SK-N-SH (cell line): ENCODE data around the gene PLK4. TPM values are rescaled to one million over a fixed set of nuclear protein-coding genes. Genes with fewer than 3 reads are reported as not detected.

Experiments
- CTCF ChIA-PET: fragments of 300-600, 350-600 bp; formaldehyde crosslinking; extraction: SDS; loops from one replicate; lab custom pipeline; 2021; lab: Yijun Ruan, JAX
- POLR2A ChIA-PET: fragments of 350-600 bp; sonication (Branson Sonifier 250); formaldehyde crosslinking; extraction: SDS; loops from one replicate; lab custom pipeline; 2020; ENCODE audit warnings: antibody characterized with exemption, inconsistent platforms; lab: Yijun Ruan, JAX
- DNase-seq: peaks from one replicate; pipeline ENCODE4 v3.0.0; 2012
- H2AFZ ChIP-seq: fragments of 200-600 bp; sonication (generic); 2 replicates; pipeline ENCODE4 v1.8.1; 2016; ENCODE audit warnings: antibody characterized with exemption, mild to moderate bottlenecking, low read depth
- H3F3A ChIP-seq: fragments of 200-600 bp; sonication (generic); replicated peaks from 2 replicates; pipeline ENCODE3; 2016; ENCODE audit warnings: antibody characterized with exemption, mild to moderate bottlenecking; ENCODE audit not compliant: insufficient read depth
- H3K27ac ChIP-seq, 2 experiments: fragments of 200-500 bp in 1 of 2; fragments of 200-600 bp in 1 of 2; sonication (Bioruptor generic) in 1 of 2; sonication (generic), shearing (Covaris generic) in 1 of 2; 2 replicates each; pipeline versions ENCODE4 v1.5.1 to v1.6.1; 2014 to 2016; ENCODE audit warnings: low read depth in 2 of 2, inconsistent platforms in 1 of 2, low read length in 1 of 2, mild to moderate bottlenecking in 1 of 2, mixed read lengths in 1 of 2
- H3K27me3 ChIP-seq: fragments of 200-600 bp; sonication (generic), shearing (Covaris generic); 2 replicates; pipeline ENCODE4 v1.6.1; 2016; ENCODE audit warnings: mixed run types; ENCODE audit not compliant: insufficient read depth
- H3K36me3 ChIP-seq, 2 experiments: fragments of 200-500 bp in 1 of 2; fragments of 200-600 bp in 1 of 2; sonication (Bioruptor generic) in 1 of 2; sonication (generic) in 1 of 2; replicated peaks in 1 of 2; 2 replicates each; pipeline versions ENCODE3 to v1.5.1; 2014 to 2016; ENCODE audit warnings: low read length in 1 of 2, mild to moderate bottlenecking in 1 of 2; ENCODE audit not compliant: insufficient read depth in 2 of 2, control insufficient read depth in 1 of 2
- H3K4me1 ChIP-seq, 2 experiments: fragments of 200-500 bp in 1 of 2; fragments of 200-600 bp in 1 of 2; sonication (Bioruptor generic) in 1 of 2; sonication (generic), shearing (Covaris generic) in 1 of 2; 2 replicates each; pipeline versions ENCODE4 v1.5.1 to v1.6.1; 2014 to 2016; ENCODE audit warnings: low read depth in 1 of 2, low read length in 1 of 2, mixed run types in 1 of 2; ENCODE audit not compliant: insufficient read depth in 2 of 2, control insufficient read depth in 1 of 2
- H3K4me2 ChIP-seq: fragments of 200-600 bp; sonication (generic), shearing (Covaris generic); 2 replicates; pipeline ENCODE4 v1.6.1; 2017; ENCODE audit warnings: mixed run types
- H3K4me3 ChIP-seq, 2 experiments: fragments of 200-500 bp in 1 of 2; fragments of 200-600 bp in 1 of 2; sonication (Bioruptor generic) in 1 of 2; sonication (generic), shearing (Covaris generic) in 1 of 2; 2 replicates each; pipeline versions ENCODE4 v1.5.1 to v1.8.1; 2014 to 2016; ENCODE audit warnings: low read depth in 2 of 2, inconsistent platforms in 1 of 2, low read length in 1 of 2, mild to moderate bottlenecking in 1 of 2, mixed read lengths in 1 of 2, moderate library complexity in 1 of 2
- H3K79me2 ChIP-seq: fragments of 200-600 bp; sonication (generic); 2 replicates; pipeline ENCODE4 v1.8.1; 2017; ENCODE audit warnings: mild to moderate bottlenecking; ENCODE audit not compliant: insufficient read depth
- H3K9ac ChIP-seq: fragments of 200-600 bp; sonication (generic); 2 replicates; pipeline ENCODE4 v1.6.1; 2017; ENCODE audit warnings: mixed run types
- H3K9me2 ChIP-seq: fragments of 200-600 bp; sonication (generic); 2 replicates; pipeline ENCODE4 v1.6.1; 2017; ENCODE audit warnings: mixed run types
- H3K9me3 ChIP-seq: fragments of 200-600 bp; sonication (generic); 2 replicates; pipeline ENCODE4 v1.6.1; 2017; ENCODE audit warnings: mixed run types, mild to moderate bottlenecking, moderate library complexity
- H4K20me1 ChIP-seq: fragments of 200-600 bp; sonication (generic); 2 replicates; pipeline ENCODE4 v1.6.1; 2017; ENCODE audit warnings: mild to moderate bottlenecking, mixed run types; ENCODE audit not compliant: insufficient read depth
- ELF1 ChIP-seq: IDR thresholded peaks from 2 replicates; pipeline ENCODE4 v1.4.0; 2012
- EP300 ChIP-seq, 2 experiments: IDR thresholded peaks; 2 replicates each; pipeline versions ENCODE4 v1.4.0 to v1.6.1; 2012; ENCODE audit warnings: borderline replicate concordance in 1 of 2, low read depth in 1 of 2, low read length in 1 of 2
- FOXM1 ChIP-seq: IDR thresholded peaks from 2 replicates; pipeline ENCODE4 v1.4.0; 2012; ENCODE audit warnings: low read depth, mild to moderate bottlenecking
- MXI1 ChIP-seq: IDR thresholded peaks from 2 replicates; pipeline ENCODE4 v1.6.1; 2012; ENCODE audit warnings: mild to moderate bottlenecking, low read depth, low read length, improper control_type of control experiment
- NRF1 ChIP-seq: IDR thresholded peaks from 2 replicates; pipeline ENCODE4 v1.6.1; 2012; ENCODE audit warnings: low read depth, mild to moderate bottlenecking, low read length
- POLR2AphosphoS5 ChIP-seq: IDR thresholded peaks from 2 replicates; pipeline ENCODE4 v1.6.1; 2012; ENCODE audit warnings: low read depth, low read length
- RCOR1 ChIP-seq: fragments of 150-350 bp; IDR thresholded peaks from 2 replicates; pipeline ENCODE4 v1.6.1; 2017; ENCODE audit warnings: antibody characterized with exemption, low read length
- RFX5 ChIP-seq: IDR thresholded peaks from 2 replicates; pipeline ENCODE4 v1.6.1; 2012; ENCODE audit warnings: mild to moderate bottlenecking, improper control_type of control experiment, low read length
- RXRA ChIP-seq: IDR thresholded peaks from 2 replicates; pipeline ENCODE4 v1.4.0; 2012; ENCODE audit warnings: low read depth, mild to moderate bottlenecking, borderline replicate concordance
- SIN3A ChIP-seq: IDR thresholded peaks from 2 replicates; pipeline ENCODE4 v1.6.1; 2012; ENCODE audit warnings: low read depth, mild to moderate bottlenecking, low read length, moderate library complexity, borderline replicate concordance
- TAF1 ChIP-seq: IDR thresholded peaks from 2 replicates; pipeline ENCODE4 v1.6.1; 2012; ENCODE audit warnings: low read depth, mild to moderate bottlenecking, low read length, moderate library complexity, borderline replicate concordance
- TEAD4 ChIP-seq: IDR thresholded peaks from 2 replicates; pipeline ENCODE4 v1.4.0; 2012; ENCODE audit warnings: mild to moderate bottlenecking, borderline replicate concordance; ENCODE audit not compliant: insufficient read depth
- YY1 ChIP-seq: IDR thresholded peaks from 2 replicates; pipeline ENCODE4 v1.4.0; 2012; ENCODE audit warnings: low read depth, mild to moderate bottlenecking
- WGBS: methylation state at CpG from one replicate; pipeline ENCODE4 v1.1.6; 2017; ENCODE audit warnings: low lambda C conversion rate; 5-methylcytosine and 5-hydroxymethylcytosine counted together
- polyA plus RNA-seq, 3 experiments: library from polyadenylated mRNA; depleted of rRNA; stranded (reverse); fragments of >200 nt; gene quantifications; 2 replicates each; pipeline ENCODE4 v1.2.3, GENCODE V29; 2012
- TF ChIP-seq, protein P1 (sequence below): IDR thresholded peaks from 2 replicates; pipeline ENCODE4 v1.4.0; 2012; ENCODE audit warnings: low read depth
- TF ChIP-seq, protein P2 (sequence below): IDR thresholded peaks from 2 replicates; pipeline ENCODE4 v1.4.0; 2012; ENCODE audit warnings: low read depth, borderline replicate concordance
- TF ChIP-seq, protein P3 (sequence below): IDR thresholded peaks from 2 replicates; pipeline ENCODE4; 2012

Gene PLK4
- 10.3 and 10.5 TPM in 2 replicates for polyA plus RNA-seq (2012; rRNA removed)
- polyA plus RNA-seq (2012; cell fraction: cytosol; rRNA removed) = 8.9 and 9.1 TPM in 2 replicates
- 12.2 and 24.4 TPM in 2 replicates for polyA plus RNA-seq (2012; cell fraction: nucleus; rRNA removed)

DNA sequence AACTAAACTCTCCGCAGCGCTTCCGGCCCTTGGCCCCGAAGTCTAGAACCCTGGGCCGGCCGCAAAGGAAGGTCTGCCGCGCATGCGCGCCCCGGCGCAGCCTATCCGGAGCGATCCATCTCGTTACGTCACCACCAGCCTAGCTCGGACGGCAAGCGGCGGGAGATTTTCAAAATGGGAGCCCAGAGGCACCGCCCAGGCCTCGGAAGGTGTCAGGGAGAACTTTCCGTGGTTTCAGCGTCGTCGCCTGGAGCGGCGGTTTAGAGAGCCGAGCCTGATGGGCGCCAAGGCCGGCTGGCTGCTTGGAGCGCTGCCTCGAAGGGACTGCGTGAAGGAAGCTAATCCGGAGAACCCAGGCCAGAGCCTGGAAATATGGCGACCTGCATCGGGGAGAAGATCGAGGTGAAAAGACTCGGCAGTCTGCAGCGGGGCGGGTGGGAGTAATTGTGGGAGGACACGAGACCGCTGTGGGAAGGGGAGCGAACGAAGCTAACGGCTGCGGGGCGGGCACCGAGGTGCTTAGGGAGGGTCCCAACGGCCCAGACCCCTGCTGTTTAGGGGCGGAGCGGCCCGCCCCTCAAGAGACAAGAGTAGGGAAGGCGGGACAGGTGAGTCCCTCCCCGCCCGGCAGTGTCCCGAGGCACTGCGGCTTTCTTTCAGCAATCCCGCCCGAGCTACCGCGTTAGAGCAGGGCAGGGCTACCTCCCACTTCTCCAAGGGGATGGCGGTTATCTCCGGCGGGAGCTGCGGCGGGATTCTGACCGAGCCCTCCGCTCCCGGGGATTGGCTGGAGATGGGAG is at the start of gene PLK4:
PLK4 (plus strand) TSS at position 131 of the 800 bp plus-strand sequence; CDS start at position 373, 242 bp downstream.
- H3K36me3 ChIP-seq = peaks cover 9 to 19% of the 10 kb centered on the region in 2 experiments
- WGBS = under 1% methylated on average over 42 of the region's 70 CpGs
- no peaks in the 10 kb centered on the region for H3K9me3 ChIP-seq
- H3K9ac ChIP-seq = peak within 1 kb of the TSS; percentile 97
- DNase-seq = peak; percentile 94
- H3K4me2 ChIP-seq = peak within 1 kb of the TSS; percentile 81
- H3K79me2 ChIP-seq = peaks cover 58% of the 10 kb centered on the region
- H3F3A ChIP-seq = peaks cover under 1% of the 10 kb centered on the region
- H3K27me3 ChIP-seq = no peaks in the 10 kb centered on the region
- H3K4me3 ChIP-seq = peak within 1 kb of the TSS; percentile 76 to 99
- H4K20me1 ChIP-seq = no peaks in the 10 kb centered on the region
- peak within 1 kb of the TSS; percentile 98 for H2AFZ ChIP-seq
- CTCF ChIA-PET = interaction anchor here (1.1 to 1.5 kb wide), 2 partner anchors 84 to 98 kb away, joined by 3 to 6 read pairs; partner anchors contain the start of genes ABHD18 and MFSD8
- TF ChIP-seq NRF1 (peak; percentile 93), TEAD4 (no peak), ELF1 (peak; percentile 80; the same call in 1 of the 2 replicates), YY1 (peak; percentile 87), SIN3A (peak; percentile 97), RXRA (no peak), MXI1 (peak; percentile 95), TAF1 (peak; percentile 66), RFX5 (peak; percentile 93), POLR2AphosphoS5 (peak; percentile 55), FOXM1 (0 out of 2 replicates have a peak, but pooled peaks have one; percentile 44), EP300 (IDR thresholded peaks at IDR 0.05; ENCODE audit: borderline replicate concordance in 1 of 2, low read depth in 1 of 2, low read length in 1 of 2) (no peak), RCOR1 (no peak)
- TF ChIP-seq, protein P1, sequence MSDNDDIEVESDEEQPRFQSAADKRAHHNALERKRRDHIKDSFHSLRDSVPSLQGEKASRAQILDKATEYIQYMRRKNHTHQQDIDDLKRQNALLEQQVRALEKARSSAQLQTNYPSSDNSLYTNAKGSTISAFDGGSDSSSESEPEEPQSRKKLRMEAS = peak; percentile 55
- TF ChIP-seq, protein P2, sequence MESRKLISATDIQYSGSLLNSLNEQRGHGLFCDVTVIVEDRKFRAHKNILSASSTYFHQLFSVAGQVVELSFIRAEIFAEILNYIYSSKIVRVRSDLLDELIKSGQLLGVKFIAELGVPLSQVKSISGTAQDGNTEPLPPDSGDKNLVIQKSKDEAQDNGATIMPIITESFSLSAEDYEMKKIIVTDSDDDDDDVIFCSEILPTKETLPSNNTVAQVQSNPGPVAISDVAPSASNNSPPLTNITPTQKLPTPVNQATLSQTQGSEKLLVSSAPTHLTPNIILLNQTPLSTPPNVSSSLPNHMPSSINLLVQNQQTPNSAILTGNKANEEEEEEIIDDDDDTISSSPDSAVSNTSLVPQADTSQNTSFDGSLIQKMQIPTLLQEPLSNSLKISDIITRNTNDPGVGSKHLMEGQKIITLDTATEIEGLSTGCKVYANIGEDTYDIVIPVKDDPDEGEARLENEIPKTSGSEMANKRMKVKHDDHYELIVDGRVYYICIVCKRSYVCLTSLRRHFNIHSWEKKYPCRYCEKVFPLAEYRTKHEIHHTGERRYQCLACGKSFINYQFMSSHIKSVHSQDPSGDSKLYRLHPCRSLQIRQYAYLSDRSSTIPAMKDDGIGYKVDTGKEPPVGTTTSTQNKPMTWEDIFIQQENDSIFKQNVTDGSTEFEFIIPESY = peak; percentile 60; the same call in 1 of the 2 replicates
- TF ChIP-seq, protein P3, sequence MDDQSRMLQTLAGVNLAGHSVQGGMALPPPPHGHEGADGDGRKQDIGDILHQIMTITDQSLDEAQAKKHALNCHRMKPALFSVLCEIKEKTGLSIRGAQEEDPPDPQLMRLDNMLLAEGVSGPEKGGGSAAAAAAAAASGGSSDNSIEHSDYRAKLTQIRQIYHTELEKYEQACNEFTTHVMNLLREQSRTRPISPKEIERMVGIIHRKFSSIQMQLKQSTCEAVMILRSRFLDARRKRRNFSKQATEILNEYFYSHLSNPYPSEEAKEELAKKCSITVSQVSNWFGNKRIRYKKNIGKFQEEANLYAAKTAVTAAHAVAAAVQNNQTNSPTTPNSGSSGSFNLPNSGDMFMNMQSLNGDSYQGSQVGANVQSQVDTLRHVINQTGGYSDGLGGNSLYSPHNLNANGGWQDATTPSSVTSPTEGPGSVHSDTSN = 0 out of 2 replicates have a peak, but pooled peaks have one; percentile 13
- H3K27ac ChIP-seq = peak within 1 kb of the TSS; percentile 82 to 83
- peaks cover 0 to 5% of the 10 kb centered on the region in 2 experiments; a peak in 3 of 4 replicates for H3K4me1 ChIP-seq
- H3K9me2 ChIP-seq = no peaks in the 10 kb centered on the region
- POLR2A ChIA-PET = interaction anchor here (0.6 to 1.6 kb wide), 6 partner anchors 10 to 942 kb away, joined by 3 to 12 read pairs (median 6); partner anchors contain the start of genes ABHD18, HSPA4L, LARP1B and MFSD8
